Measurements from ENCODE around the gene MRPL28. TPM values are rescaled to one million over a fixed set of nuclear protein-coding genes. Genes with fewer than 3 reads are reported as not detected.

The MRPL28 gene
- total and polyA plus RNA-seq, 9 donors = 46.1 to 52.6 (median 49.8) TPM

GRCh38 chr16:373848-374615 lies 3.7 kb upstream of the MRPL28 start:
- H3K4me1 ChIP-seq (ENCODE audit: control insufficient read depth, insufficient read depth, low read length) = peaks cover 26% of the 10 kb centered on the region
- no peaks in the 10 kb centered on the region for H3K27me3 ChIP-seq (ENCODE audit: control insufficient read depth, insufficient read depth, low read length)
- WGBS (ENCODE audit: insufficient coverage) = 88% methylated on average over 22 of the region's 44 CpGs
- no peak overlapping the region for H3K4me3 ChIP-seq (ENCODE audit: low read length)
- H3K36me3 ChIP-seq (ENCODE audit: control insufficient read depth, insufficient read depth, low read length) = peaks cover 51% of the 10 kb centered on the region
- no peaks in the 10 kb centered on the region for H3K9me3 ChIP-seq (replicated peaks; ENCODE audit: control insufficient read depth, low read depth, low read length)
- H3K27ac ChIP-seq (ENCODE audit: low read length) = no peak overlapping the region
- DNase-seq = no peak

DNA sequence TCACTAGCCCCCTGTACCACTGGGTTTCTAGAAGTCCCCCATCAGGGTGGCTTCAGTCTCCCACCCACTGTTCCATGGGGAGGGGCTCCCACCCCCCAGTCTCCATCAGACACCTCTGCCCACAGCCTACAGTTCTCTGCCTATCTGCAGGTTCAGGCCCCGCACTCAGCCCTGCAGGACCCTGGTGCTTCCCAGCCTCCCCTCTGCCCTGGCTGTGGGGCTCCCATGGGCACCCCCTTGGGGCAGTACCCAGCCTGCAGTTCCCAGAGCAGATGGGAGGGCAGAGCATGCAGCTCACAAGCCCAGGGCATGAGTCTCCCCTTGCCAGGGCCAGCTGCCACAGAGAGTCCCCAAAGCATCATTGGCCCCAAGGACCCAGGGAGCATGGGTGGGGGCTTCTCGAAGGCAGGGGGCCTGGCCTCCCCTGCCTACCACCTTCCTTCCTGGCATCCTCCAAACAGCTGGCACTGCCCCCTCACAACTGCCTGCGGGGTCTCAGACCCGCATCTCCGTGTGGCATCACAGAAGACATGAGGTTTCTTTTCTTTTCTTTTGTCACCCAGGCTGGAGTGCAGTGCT lies 2.8 kb upstream of the MRPL28 start:
- Histone ChIP-seq H3K9me3 (replicated peaks; ENCODE audit: control insufficient read depth, low read depth, low read length) (no peaks in the 10 kb centered on the region), H3K4me3 (ENCODE audit: low read length) (no peak overlapping the region), H3K36me3 (ENCODE audit: control insufficient read depth, insufficient read depth, low read length) (peaks cover 60% of the 10 kb centered on the region), H3K27me3 (ENCODE audit: control insufficient read depth, insufficient read depth, low read length) (no peaks in the 10 kb centered on the region), H3K27ac (ENCODE audit: low read length) (no peak overlapping the region), H3K4me1 (ENCODE audit: control insufficient read depth, insufficient read depth, low read length) (peaks cover 26% of the 10 kb centered on the region)
- 91% methylated on average over 5 of the region's 5 CpGs for WGBS (ENCODE audit: insufficient coverage)
- DNase-seq = no peak

- DNase-seq = no peak
- peaks cover 67% of the 10 kb centered on the region for H3K36me3 ChIP-seq (ENCODE audit: control insufficient read depth, insufficient read depth, low read length)
Observed at GRCh38 chr16:372302-372983, 2.1 kb upstream of the MRPL28 start.

GRCh38 chr16:371515-372301 lies 1.4 kb upstream of the MRPL28 start:
- Histone ChIP-seq H3K27ac (ENCODE audit: low read length) (peak overlapping the region; percentile 91), H3K27me3 (ENCODE audit: control insufficient read depth, insufficient read depth, low read length) (no peaks in the 10 kb centered on the region), H3K4me3 (ENCODE audit: low read length) (no peak overlapping the region), H3K9me3 (replicated peaks; ENCODE audit: control insufficient read depth, low read depth, low read length) (no peaks in the 10 kb centered on the region), H3K4me1 (ENCODE audit: control insufficient read depth, insufficient read depth, low read length) (peaks cover 26% of the 10 kb centered on the region), H3K36me3 (ENCODE audit: control insufficient read depth, insufficient read depth, low read length) (peaks cover 67% of the 10 kb centered on the region)
- WGBS (ENCODE audit: insufficient coverage) = 77% methylated on average over 23 of the region's 31 CpGs
- DNase-seq = peak; percentile 54

More at GRCh38 chr16:372302-372983, 2.1 kb upstream of the MRPL28 start:
- Histone ChIP-seq H3K4me1 (ENCODE audit: control insufficient read depth, insufficient read depth, low read length) (peaks cover 26% of the 10 kb centered on the region), H3K27ac (ENCODE audit: low read length) (no peak overlapping the region), H3K4me3 (ENCODE audit: low read length) (no peak overlapping the region), H3K27me3 (ENCODE audit: control insufficient read depth, insufficient read depth, low read length) (no peaks in the 10 kb centered on the region), H3K9me3 (replicated peaks; ENCODE audit: control insufficient read depth, low read depth, low read length) (no peaks in the 10 kb centered on the region)
- WGBS (ENCODE audit: insufficient coverage) = 91% methylated on average over 18 of the region's 19 CpGs

- DNase-seq = no peak
- Histone ChIP-seq H3K27ac (ENCODE audit: low read length) (peak overlapping the region; percentile 91), H3K4me3 (ENCODE audit: low read length) (peak overlapping the region; percentile 35), H3K27me3 (ENCODE audit: control insufficient read depth, insufficient read depth, low read length) (no peaks in the 10 kb centered on the region), H3K4me1 (ENCODE audit: control insufficient read depth, insufficient read depth, low read length) (peaks cover 26% of the 10 kb centered on the region), H3K36me3 (ENCODE audit: control insufficient read depth, insufficient read depth, low read length) (peaks cover 65% of the 10 kb centered on the region), H3K9me3 (replicated peaks; ENCODE audit: control insufficient read depth, low read depth, low read length) (no peaks in the 10 kb centered on the region)
- 60% methylated on average over 5 of the region's 10 CpGs for WGBS (ENCODE audit: insufficient coverage)
Observed at GRCh38 chr16:370979-371514, 709 bp upstream of the MRPL28 start.

DNA sequence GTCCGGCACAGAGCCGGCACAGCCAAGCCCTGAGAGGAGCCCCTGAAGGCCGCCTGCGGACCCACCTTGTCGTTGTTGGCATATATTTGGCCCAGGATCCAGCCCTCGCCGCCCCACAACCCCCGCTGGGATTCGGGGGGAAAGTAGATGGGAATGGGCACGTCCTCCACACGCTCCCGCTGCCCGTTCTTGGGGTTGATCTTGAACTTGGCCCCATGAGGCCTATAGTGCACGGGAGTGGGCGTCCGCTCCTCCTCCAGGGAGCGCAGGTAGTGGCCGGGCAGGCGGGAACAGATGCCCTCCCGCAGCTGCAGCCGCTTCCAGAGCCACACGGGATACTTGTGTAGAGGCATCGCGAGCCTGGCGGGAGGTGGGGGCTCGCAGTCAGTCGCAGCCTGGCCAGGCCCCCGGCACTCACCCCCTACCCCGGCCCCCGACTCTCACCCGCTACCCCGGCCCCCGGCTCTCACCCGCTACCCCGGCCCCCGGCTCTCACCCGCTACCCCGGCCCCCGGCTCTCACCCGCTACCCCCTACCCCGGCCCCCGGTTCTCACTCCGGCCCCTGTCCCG lies 387 bp downstream of the MRPL28 start:
- H3K27me3 ChIP-seq (ENCODE audit: control insufficient read depth, insufficient read depth, low read length) = no peaks in the 10 kb centered on the region
- no peaks in the 10 kb centered on the region for H3K9me3 ChIP-seq (replicated peaks; ENCODE audit: control insufficient read depth, low read depth, low read length)
- DNase-seq = no peak
- H3K4me1 ChIP-seq (ENCODE audit: control insufficient read depth, insufficient read depth, low read length) = peaks cover 26% of the 10 kb centered on the region
- 8% methylated on average over 19 of the region's 44 CpGs for WGBS (ENCODE audit: insufficient coverage)
- peak overlapping the region; percentile 35 for H3K4me3 ChIP-seq (ENCODE audit: low read length)
- H3K27ac ChIP-seq (ENCODE audit: low read length) = no peak overlapping the region
- peaks cover 58% of the 10 kb centered on the region for H3K36me3 ChIP-seq (ENCODE audit: control insufficient read depth, insufficient read depth, low read length)

DNA sequence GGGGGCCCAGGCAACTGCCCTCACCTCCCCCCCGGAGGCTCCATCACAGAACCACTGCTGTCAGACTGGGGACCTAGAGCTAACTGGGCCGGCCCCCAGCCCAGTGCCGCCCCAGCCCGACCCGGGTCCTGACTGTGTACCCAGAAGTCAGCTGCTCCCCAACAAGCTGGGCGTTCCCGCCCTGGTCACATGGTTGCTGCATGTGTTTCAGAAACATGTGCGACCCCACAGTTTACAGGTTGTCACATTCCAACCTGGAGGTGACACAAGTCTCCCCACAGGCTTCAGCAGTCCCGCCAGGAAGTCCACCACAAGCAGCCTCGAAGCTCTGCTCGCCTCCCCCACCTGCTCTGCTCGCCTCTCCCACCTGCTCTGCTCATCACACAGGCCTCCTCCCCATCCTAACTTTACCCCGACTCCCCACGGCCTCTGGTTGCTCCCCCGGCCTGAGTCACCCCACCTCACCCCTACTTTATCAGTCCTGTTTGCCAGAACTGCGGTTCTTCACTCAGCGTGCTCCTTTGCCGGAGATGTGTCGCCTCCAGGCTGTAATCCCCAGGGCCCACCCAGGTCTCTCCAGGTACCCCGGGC lies 968 bp downstream of the MRPL28 start:
- Histone ChIP-seq H3K4me1 (ENCODE audit: control insufficient read depth, insufficient read depth, low read length) (peaks cover 26% of the 10 kb centered on the region), H3K4me3 (ENCODE audit: low read length) (no peak overlapping the region), H3K27me3 (ENCODE audit: control insufficient read depth, insufficient read depth, low read length) (peaks cover 5% of the 10 kb centered on the region), H3K9me3 (replicated peaks; ENCODE audit: control insufficient read depth, low read depth, low read length) (no peaks in the 10 kb centered on the region), H3K36me3 (ENCODE audit: control insufficient read depth, insufficient read depth, low read length) (peaks cover 52% of the 10 kb centered on the region), H3K27ac (ENCODE audit: low read length) (no peak overlapping the region)
- no peak for DNase-seq
- WGBS (ENCODE audit: insufficient coverage) = 58% methylated on average over 20 of the region's 20 CpGs

DNA sequence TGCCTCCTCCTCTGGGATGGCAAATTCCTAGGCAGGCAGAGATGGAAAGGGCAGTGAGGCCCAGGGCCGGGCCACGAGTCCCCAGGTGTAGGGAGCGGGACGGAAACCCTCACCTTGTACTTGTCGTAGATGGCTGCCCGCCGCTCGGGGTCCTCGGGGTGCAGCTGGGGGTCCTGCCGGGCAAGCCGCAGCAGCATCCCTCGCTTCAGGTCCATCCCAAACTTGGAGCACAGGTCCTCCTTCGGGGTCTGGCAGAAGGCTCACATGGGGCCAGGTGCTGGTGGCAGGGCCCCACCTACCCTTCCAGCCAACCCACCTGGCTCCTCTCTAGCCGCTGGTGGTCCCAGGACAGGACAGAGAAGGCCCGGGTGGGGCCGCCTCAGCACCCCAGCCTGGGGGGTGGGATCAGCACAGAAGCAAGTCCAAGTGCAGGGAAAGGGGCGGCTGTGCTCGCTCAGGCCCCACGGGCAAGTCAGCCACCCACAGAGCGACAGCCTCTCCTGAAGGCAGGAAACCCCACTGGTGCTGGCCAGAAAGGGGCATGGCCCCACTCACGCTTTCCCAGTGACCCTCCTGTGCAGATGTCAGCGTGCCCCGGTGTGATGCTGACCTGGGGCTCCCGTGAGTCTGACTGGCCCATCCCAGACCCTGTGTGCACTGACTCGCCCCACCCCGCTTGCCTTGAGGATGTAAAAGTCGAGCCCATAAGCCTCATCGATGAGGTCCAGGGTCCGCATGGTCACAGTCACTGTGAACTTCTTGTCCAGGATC lies 1.8 kb downstream of the MRPL28 start:
- DNase-seq = no peak
- WGBS (ENCODE audit: insufficient coverage) = 91% methylated on average over 24 of the region's 29 CpGs
- Histone ChIP-seq H3K4me1 (ENCODE audit: control insufficient read depth, insufficient read depth, low read length) (peaks cover 26% of the 10 kb centered on the region), H3K4me3 (ENCODE audit: low read length) (no peak overlapping the region), H3K36me3 (ENCODE audit: control insufficient read depth, insufficient read depth, low read length) (peaks cover 46% of the 10 kb centered on the region), H3K27me3 (ENCODE audit: control insufficient read depth, insufficient read depth, low read length) (peaks cover 7% of the 10 kb centered on the region), H3K27ac (ENCODE audit: low read length) (no peak overlapping the region), H3K9me3 (replicated peaks; ENCODE audit: control insufficient read depth, low read depth, low read length) (no peaks in the 10 kb centered on the region)

All from muscle of leg (tissue), 11 donors.